Gastrocnemius medialis (tissue), 4 donors: ENCODE data around the gene LCNL1. TPM values are rescaled to one million over a fixed set of nuclear protein-coding genes. Genes with fewer than 3 reads are reported as not detected.

Experiments
- ATAC-seq, 2 donors: fragments of 150-250 bp; one replicate each; pipeline ENCODE4 v1.9.1; 2016
- DNase-seq, 2 donors: peaks; one replicate each; pipeline ENCODE4 v3.0.0-alpha.2; 2019
- H3K27ac ChIP-seq, 4 donors: fragments of 200-600 bp; sonication (generic); 1 replicate in 1 of 4; 2 replicates in 3 of 4; pipeline ENCODE4 v1.5.1; 2016 to 2018; ENCODE audit warnings: mild to moderate bottlenecking in 2 of 4, moderate library complexity in 1 of 4
- H3K27me3 ChIP-seq, 3 donors: fragments of 200-600 bp; sonication (generic) in 2 of 3; 1 replicate in 1 of 3; 2 replicates in 2 of 3; pipeline versions ENCODE4 v1.5.1 to v1.6.0; 2016 to 2019; ENCODE audit warnings: mild to moderate bottlenecking in 1 of 3, moderate library complexity in 1 of 3
- H3K36me3 ChIP-seq, 2 donors: fragments of 200-600 bp; sonication (generic) in 1 of 2; one replicate each; pipeline ENCODE4 v1.5.1; 2017 to 2018
- H3K4me1 ChIP-seq, 2 donors: fragments of 200-600 bp; sonication (generic) in 1 of 2; one replicate each; pipeline ENCODE4 v1.5.1; 2016 to 2017; ENCODE audit warnings: mild to moderate bottlenecking in 2 of 2
- H3K4me3 ChIP-seq, 4 donors: fragments of 200-600 bp; sonication (generic) in 3 of 4; 1 replicate in 1 of 4; 2 replicates in 3 of 4; pipeline ENCODE4 v1.5.1; 2016 to 2019; ENCODE audit warnings: mild to moderate bottlenecking in 2 of 4
- H3K9me3 ChIP-seq, 3 donors: fragments of 200-600 bp; sonication (generic) in 2 of 3; 1 replicate in 1 of 3; 2 replicates in 2 of 3; pipeline ENCODE4 v1.5.1; 2016 to 2019
- POLR2A ChIP-seq, 2 donors: fragments of 450-650 bp; IDR thresholded peaks; one replicate each; pipeline ENCODE4 v1.6.1; 2017; ENCODE audit warnings: antibody characterized with exemption in 2 of 2, mild to moderate bottlenecking in 2 of 2, moderate library complexity in 2 of 2
- in situ Hi-C, 4 donors: fragments of 200-750 bp; cut with MboI; loops; one replicate each; pipeline versions ENCODE4 v1.15.0 to v1.8.0; 2017; ENCODE audit warnings: low sequenced_read_pairs in 4 of 4
- intact Hi-C: fragments of 100-400 bp; cut with DNase I; formaldehyde crosslinking; loops from one replicate; pipeline ENCODE4 v1.15.1; 2023; ENCODE audit warnings: low total_unique reads
- total RNA-seq, 4 donors: library from RNA; depleted of rRNA; stranded (reverse); fragments of >200 nt; gene quantifications; one replicate each; pipeline versions ENCODE4 v1.1.0 to v1.2.3, GENCODE V29; 2016
- TF ChIP-seq, protein P1 (sequence below), 5 experiments: fragments of 450-650 bp in 3 of 5; fragments of 200-600 bp in 2 of 5; sonication (generic) in 2 of 5; IDR thresholded peaks in 4 of 5; conservative IDR thresholded peaks in 1 of 5; 1 replicate in 4 of 5; 2 replicates in 1 of 5; pipeline ENCODE4 v1.5.1; 2016 to 2019; ENCODE audit warnings: antibody characterized with exemption in 5 of 5, mild to moderate bottlenecking in 3 of 5, moderate library complexity in 3 of 5

LCNL1 gene
- total RNA-seq, 4 donors from 2014 or later, result 0.10 TPM; not detected in 3

DNA sequence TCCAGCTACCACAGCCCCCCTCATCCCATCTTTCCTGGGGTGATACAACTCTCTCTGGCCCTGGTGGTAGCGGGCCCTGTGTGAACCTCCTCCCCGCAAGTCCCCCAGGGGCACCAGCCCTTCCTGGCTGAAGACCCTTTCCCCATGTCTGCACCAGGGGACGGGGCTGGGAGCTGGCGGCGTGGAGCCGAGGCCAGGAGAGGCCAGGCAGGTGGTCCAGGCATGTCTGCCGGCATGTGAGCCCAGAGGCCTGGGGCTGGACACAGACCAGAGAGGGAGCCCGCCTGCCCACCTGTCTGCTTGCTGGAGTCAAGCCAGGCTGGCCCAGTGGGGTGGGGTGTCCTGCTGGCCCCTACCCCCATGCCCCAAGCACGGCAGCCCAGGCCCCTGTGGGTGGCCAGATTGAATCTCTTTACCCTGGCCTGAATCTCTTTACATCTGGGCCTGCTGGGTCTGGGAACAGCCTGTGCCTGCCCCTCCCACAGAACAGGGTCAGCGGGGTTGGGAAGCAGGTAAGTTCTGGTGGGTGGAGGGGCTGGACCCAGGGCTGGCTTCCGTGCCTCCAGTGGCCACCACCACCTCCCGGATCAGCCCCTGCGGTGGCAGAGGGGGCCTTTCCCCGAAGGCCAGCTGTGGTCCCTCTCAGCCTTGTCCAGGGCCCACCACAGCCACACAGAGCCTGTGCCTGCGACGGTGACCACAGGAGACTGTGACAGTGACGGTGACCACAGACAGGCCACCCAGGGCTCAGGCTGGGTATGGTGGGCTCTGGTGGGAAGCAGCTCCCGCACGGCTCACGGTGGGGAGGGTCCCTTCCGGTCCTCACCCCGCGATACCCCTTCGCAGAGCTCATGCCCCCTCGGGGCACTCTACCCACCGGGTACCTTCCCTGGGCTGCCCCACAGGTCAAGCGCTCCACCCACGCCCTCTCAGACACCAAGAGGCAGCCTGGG, 23.6 kb upstream of the LCNL1 start:
- Histone ChIP-seq H3K9me3 (no peaks in the 10 kb centered on the region), H3K27ac (no peak overlapping the region), H3K4me1 (no peaks in the 10 kb centered on the region), H3K27me3 (no peaks in the 10 kb centered on the region), H3K36me3 (no peaks in the 10 kb centered on the region), H3K4me3 (no peak overlapping the region)
- ATAC-seq, result no peak
- in situ Hi-C loops, result no loop called here
- DNase-seq, result no peak
- intact Hi-C loops, result no loop called here
- TF ChIP-seq, protein P1, sequence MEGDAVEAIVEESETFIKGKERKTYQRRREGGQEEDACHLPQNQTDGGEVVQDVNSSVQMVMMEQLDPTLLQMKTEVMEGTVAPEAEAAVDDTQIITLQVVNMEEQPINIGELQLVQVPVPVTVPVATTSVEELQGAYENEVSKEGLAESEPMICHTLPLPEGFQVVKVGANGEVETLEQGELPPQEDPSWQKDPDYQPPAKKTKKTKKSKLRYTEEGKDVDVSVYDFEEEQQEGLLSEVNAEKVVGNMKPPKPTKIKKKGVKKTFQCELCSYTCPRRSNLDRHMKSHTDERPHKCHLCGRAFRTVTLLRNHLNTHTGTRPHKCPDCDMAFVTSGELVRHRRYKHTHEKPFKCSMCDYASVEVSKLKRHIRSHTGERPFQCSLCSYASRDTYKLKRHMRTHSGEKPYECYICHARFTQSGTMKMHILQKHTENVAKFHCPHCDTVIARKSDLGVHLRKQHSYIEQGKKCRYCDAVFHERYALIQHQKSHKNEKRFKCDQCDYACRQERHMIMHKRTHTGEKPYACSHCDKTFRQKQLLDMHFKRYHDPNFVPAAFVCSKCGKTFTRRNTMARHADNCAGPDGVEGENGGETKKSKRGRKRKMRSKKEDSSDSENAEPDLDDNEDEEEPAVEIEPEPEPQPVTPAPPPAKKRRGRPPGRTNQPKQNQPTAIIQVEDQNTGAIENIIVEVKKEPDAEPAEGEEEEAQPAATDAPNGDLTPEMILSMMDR (IDR thresholded peaks at IDR 0.05 in 4 of 5, conservative IDR thresholded peaks at IDR 0.05 in 1 of 5), result no peak
- TF ChIP-seq POLR2A (IDR thresholded peaks at IDR 0.05), result no peak

DNA sequence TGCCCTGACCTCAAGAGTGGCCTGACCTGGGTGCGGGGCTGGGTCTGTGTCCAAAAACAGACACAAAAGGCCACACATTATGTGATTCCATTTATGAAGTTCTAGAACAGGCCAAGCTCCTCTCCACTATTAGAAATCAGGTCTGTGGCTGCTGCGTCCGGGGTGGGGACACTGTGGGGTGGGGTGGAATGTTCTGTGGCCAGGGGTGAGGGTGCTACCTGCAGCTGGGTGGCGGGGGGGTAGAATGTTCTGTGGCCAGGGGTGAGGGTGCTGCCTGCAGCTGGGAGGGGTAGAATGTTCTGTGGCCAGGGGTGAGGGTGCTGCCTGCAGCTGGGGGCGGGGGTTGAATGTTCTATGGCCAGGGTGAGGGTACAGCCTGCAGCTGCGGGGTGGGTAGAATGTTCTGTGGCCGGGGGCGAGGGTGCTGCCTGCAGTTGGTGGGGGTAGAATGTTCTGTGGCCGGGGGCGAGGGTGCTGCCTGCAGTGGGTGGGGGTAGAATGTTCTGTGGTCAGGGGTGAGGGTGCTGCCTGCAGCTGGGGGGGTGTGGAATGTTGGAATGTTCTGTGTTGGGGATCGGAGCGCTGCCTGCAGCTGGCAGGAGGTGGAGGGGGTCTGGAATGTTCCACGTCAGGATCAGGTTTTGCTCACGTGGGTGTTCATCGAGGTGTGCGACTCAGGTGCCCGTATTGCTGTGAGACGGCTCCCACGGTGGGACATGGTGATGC, 22.4 kb upstream of the LCNL1 start:
- no peak for TF ChIP-seq POLR2A (IDR thresholded peaks at IDR 0.05)
- TF ChIP-seq, protein P1 (IDR thresholded peaks at IDR 0.05 in 4 of 5, conservative IDR thresholded peaks at IDR 0.05 in 1 of 5), result no peak
- no peak for DNase-seq
- no peak overlapping the region for H3K27ac ChIP-seq

DNA sequence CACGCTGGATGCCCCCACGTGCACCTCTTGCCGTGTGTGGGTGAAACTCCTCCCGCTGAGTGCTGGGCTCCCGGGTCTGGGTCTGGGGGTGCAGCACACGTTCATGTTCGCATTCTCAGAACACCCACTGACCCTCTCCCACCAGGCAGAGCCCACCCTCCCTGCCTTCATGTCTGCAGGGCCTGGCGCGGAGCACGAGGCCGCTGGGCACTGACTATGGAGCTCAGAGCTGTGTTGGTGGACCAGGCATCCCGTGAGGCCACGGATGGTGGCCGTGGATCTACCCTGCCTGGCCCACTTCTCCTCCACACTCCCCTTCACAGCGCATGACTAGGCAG, 21.9 kb upstream of the LCNL1 start:
- DNase-seq (no peak), ATAC-seq (no peak)
- intact Hi-C loops (no loop called here), in situ Hi-C loops (no loop called here)
- no peaks in the 10 kb centered on the region for H3K36me3 ChIP-seq
- no peaks in the 10 kb centered on the region for H3K4me1 ChIP-seq
- H3K9me3 ChIP-seq, result no peaks in the 10 kb centered on the region
- H3K4me3 ChIP-seq, result no peak overlapping the region
- H3K27me3 ChIP-seq, result peaks cover 0 to 3% (median 0%) of the 10 kb centered on the region in 3 donors
- H3K27ac ChIP-seq, result no peak overlapping the region
- TF ChIP-seq POLR2A (IDR thresholded peaks at IDR 0.05), result no peak
- TF ChIP-seq, protein P1 (IDR thresholded peaks at IDR 0.05 in 4 of 5, conservative IDR thresholded peaks at IDR 0.05 in 1 of 5), result no peak

More for the DNA sequence above, 22.4 kb upstream of the LCNL1 start:
- no peak for ATAC-seq
- in situ Hi-C loops, result no loop called here
- Histone ChIP-seq H3K4me1 (no peaks in the 10 kb centered on the region), H3K9me3 (no peaks in the 10 kb centered on the region), H3K27me3 (no peaks in the 10 kb centered on the region), H3K4me3 (no peak overlapping the region), H3K36me3 (no peaks in the 10 kb centered on the region)
- intact Hi-C loops, result no loop called here

DNA sequence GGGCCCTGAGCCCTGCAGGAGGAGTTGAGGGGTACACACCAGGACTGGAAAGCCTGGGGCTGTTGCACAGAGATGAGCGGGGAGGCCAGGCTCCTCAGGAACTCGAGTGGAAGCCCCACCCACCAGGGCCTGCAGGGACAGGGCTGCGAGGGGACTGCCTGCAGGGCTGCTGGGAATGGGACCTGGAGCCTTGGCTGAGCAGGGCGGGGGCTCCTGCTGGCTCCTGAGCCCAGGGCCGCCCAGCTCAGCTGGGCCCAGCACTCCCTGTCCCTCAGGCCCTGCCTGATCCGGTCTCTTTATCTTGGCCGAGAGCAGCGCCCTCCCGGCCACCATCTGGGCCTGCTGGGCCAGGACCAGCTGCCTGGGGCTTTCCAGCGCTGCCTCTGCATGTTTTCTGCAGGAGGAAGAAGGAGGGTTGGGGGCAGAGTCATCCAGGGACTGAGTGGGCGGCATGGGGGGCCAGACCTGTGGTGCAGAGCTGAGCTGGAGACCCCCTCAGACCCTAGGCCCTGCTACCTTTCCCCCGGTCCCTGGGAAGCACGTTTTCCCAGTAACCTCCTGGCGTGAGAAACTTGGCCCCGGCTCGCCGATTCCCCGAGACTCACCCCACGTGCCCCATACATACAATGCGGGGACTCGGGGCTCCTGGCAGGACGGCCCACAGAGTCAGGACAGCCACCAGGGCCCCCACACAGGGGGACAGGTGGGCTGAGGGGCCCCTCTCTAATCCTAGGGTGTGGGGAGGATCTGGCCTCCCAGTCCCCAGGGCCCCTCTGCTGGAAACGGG, 21.3 kb upstream of the LCNL1 start:
- no peak for DNase-seq
- H3K36me3 ChIP-seq, result no peaks in the 10 kb centered on the region
- no peak overlapping the region for H3K27ac ChIP-seq
- intact Hi-C loops, result no loop called here
- TF ChIP-seq POLR2A (IDR thresholded peaks at IDR 0.05), result no peak
- TF ChIP-seq, protein P1 (IDR thresholded peaks at IDR 0.05 in 4 of 5, conservative IDR thresholded peaks at IDR 0.05 in 1 of 5), result no peak
- in situ Hi-C loops, result no loop called here
- no peak overlapping the region for H3K4me3 ChIP-seq
- no peaks in the 10 kb centered on the region for H3K9me3 ChIP-seq
- no peak for ATAC-seq
- peaks cover 0 to 6% (median 0%) of the 10 kb centered on the region in 3 donors for H3K27me3 ChIP-seq
- H3K4me1 ChIP-seq, result no peaks in the 10 kb centered on the region
